GM12801 (cell line): ENCODE results near the gene LSR.

ENCODE experiments used
- TF ChIP-seq, protein P1 (sequence below): IDR thresholded peaks from one replicate; pipeline ENCODE4 v1.5.1; 2011; ENCODE audit warnings: control low read depth; ENCODE audit not compliant: insufficient read length; ENCODE audit errors: extremely low read depth

LSR gene

DNA sequence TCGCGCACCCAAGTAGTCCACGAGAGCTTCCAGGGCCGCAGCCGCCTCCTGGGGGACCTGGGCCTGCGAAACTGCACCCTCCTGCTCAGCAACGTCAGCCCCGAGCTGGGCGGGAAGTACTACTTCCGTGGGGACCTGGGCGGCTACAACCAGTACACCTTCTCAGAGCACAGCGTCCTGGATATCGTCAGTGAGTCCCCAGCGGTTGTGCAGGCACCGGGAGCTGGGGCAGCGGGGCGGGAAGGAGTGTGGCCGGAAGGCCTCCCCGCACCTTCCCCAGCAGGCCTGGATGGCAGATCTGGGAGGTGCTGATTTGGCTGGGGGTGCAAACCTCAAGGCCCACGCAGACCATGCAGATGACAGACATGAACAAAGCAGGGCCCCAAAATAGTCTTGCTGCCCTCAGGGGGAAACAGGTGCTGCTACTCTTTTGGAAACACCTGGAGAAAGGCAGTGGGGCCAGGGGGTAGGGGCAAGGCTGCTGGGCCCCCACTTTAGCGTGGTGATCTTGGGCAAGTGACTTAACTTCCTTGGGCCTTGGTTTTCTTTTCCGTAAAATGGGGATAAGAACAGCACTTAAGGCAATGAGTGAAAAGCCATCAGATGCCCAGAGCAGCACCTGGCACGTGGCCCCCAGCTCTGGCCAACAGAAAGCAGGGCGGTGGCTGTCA, 47.1 kb downstream of the LSR start:
- TF ChIP-seq, protein P1, sequence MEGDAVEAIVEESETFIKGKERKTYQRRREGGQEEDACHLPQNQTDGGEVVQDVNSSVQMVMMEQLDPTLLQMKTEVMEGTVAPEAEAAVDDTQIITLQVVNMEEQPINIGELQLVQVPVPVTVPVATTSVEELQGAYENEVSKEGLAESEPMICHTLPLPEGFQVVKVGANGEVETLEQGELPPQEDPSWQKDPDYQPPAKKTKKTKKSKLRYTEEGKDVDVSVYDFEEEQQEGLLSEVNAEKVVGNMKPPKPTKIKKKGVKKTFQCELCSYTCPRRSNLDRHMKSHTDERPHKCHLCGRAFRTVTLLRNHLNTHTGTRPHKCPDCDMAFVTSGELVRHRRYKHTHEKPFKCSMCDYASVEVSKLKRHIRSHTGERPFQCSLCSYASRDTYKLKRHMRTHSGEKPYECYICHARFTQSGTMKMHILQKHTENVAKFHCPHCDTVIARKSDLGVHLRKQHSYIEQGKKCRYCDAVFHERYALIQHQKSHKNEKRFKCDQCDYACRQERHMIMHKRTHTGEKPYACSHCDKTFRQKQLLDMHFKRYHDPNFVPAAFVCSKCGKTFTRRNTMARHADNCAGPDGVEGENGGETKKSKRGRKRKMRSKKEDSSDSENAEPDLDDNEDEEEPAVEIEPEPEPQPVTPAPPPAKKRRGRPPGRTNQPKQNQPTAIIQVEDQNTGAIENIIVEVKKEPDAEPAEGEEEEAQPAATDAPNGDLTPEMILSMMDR = no peak

DNA sequence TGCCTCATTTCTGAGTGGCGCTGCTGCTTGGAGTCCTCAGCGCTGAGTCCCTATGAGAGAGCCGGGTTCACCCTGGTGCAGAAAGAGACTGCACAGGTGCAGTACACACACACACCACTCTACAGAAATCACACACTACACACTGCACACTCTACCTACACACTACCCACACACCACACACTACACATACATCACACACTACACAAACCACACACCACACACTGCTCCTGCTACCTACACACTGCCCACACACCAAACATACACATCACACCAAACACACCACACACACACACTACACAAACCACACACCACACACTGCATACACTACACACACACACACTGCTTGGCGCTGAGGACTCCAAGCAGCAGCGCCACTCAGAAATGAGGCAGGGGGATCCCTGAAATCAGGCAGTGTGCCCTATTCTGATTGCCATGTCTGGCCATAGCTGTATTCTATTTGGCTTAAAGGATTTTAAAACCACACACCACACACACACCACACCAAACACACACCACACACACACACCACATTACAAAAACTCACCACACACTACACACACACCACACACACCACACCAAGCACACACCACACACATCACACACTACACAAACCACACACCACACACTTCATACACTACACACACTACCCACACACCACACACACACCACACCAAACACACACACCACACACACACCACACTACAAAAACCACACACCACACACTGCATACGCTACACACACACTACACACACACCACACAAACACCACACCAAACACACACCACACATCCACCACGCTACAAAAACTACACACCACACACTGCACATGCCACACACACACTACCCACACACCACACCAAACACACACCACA, 48.1 kb downstream of the LSR start:
- TF ChIP-seq, protein P1 = no peak

DNA sequence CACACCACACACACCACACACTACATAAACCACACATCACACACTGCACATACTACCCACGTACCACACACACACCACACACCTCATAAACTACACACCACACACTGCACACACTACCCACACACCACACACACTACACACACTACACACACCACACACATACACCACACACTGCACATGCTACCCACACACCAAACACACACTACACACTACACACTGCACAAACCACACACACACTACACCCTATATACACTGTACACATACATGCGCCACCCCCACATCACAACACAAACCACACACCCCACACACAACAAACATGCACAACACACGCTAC, 48.7 kb downstream of the LSR start:
- TF ChIP-seq, protein P1 = no peak

DNA sequence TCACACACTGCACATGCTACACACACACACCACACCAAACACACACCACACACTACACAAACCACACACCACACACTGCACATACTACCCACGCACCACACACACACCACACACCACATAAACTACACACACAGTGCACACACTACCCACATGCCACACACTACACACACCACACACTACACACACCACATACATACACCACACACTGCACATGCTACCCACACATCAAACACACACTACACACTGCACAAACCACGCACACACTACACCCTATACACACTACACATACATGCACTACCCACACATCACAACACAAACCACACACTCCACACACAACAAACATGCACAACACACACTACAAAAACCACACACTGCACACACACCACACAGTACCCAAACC, 49.1 kb downstream of the LSR start:
- TF ChIP-seq, protein P1 = no peak

DNA sequence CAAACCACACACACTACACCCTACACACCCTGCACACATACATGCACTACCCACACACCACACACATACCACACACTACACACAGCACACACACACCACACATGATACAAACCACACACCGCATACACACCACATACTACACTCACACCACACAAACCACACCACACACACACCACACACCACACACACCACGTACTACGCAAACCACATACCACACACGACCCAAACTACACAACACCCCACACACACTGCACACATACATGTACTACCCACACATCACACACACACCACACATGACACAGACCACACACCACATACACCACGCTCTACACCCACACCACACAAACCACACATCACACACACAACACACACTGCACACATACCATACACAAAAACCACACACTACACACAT, 49.8 kb downstream of the LSR start:
- TF ChIP-seq, protein P1 = no peak

DNA sequence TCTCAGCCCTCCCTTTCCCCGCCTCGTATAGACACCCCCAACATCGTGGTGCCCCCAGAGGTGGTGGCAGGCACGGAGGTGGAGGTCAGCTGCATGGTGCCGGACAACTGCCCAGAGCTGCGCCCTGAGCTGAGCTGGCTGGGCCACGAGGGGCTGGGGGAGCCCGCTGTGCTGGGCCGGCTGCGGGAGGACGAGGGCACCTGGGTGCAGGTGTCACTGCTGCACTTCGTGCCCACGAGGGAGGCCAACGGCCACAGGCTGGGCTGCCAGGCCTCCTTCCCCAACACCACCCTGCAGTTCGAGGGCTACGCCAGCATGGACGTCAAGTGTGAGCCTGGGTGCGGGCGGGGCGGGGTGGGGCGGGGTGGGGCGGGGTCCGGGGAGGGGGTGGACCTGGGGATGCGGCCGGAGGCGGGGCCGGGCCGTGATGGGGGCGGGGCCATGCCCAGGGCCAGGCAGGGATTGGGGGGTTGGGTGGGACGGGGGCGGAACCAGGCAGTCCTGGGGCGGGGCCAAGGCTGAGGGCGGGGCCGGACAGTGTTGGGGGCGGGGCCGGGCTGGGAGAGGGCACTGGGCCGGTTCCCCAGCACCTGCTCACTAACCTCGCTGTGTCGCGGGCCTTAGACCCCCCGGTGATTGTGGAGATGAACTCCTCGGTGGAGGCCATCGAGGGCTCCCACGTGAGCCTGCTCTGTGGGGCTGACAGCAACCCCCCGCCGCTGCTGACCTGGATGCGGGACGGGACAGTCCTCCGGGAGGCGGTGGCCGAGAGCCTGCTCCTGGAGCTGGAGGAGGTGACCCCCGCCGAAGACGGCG, 50.9 kb downstream of the LSR start:
- TF ChIP-seq, protein P1 = no peak

DNA sequence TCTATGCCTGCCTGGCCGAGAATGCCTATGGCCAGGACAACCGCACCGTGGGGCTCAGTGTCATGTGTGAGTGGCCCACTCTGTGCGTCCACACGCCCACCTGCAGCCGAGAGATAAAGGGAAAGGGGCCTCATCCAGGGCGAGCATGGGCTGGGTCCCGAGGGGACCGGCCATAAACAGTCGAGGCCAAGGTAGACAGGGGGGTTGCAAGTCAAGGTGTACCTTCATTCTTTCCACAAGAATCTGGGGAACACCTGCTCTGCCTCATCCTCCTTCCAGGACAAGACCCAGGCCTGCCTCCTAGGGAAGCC, 51.5 kb downstream of the LSR start:
- TF ChIP-seq, protein P1 = no peak
